GM12801 (cell line): Measurements from ENCODE around the gene SAMM50.

Experiments used
- CTCF ChIP-seq: IDR thresholded peaks from one replicate; pipeline ENCODE4 v1.5.1; 2011; ENCODE audit warnings: control low read depth; ENCODE audit not compliant: insufficient read length; ENCODE audit errors: extremely low read depth

SAMM50 gene

DNA sequence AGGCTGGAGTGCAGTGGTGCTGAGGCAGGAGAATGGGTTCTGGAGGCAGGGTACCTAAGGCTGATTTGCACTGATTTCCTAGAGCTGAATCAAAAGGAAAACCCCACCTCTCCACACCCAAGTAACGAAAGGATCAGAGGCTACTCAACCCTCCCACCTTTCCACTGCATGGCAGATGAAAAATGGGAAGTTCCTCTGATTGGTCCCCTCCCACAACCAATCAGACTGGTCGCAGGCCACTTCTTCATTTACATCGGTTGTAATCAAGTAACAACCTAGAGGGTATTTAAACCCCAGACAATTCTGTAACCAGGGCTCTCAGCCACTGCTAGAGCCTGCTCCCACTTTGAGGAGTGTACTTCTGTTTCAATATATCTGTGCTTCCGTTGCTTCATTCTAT is 50.3 kb downstream of the SAMM50 start:
- TF ChIP-seq CTCF, result no peak

DNA sequence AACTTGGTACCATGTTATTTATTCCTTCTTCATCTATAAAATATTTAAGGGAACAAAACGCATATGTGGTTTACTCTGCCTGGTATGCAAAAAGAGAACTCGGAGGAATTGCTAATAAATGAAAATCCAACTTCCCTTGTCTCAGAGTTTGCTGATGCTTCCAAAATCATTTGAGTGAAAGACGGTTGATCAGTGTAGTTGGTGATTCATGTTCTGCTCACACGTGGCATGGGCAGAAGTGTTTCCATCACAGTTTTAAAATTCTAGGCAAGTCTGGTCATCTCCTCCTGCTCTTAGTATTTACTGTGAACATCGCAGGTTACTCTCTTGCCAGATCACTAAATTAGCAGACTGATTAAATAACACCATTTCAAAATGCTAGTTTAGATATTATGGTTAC is 56.9 kb downstream of the SAMM50 start:
- no peak for TF ChIP-seq CTCF

DNA sequence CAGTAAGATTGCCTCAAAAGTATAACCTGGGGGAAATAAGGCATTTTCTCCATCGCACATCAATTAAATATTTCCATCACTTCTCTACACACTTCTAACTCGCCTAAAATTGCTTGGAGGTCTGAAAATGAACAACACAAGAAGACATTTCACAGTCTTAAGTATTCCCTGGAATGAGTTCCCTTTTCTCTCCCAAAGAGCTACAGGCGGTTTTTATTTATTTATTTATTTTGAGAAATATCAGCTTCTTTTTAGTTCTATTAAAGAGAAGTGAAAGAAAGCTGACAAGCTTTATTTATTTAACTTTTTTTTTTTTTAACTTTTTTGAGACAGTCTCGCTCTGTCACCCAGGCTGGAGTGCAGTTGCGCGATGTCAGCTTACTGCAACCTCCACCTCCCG is 57.3 kb downstream of the SAMM50 start:
- no peak for TF ChIP-seq CTCF

GRCh38 chr22:44014241-44014640 is 59.0 kb downstream of the SAMM50 start:
- no peak for TF ChIP-seq CTCF

GRCh38 chr22:44018594-44018993 is 63.4 kb downstream of the SAMM50 start:
- no peak for TF ChIP-seq CTCF

- no peak for TF ChIP-seq CTCF
These were observed 64.2 kb downstream of the SAMM50 start for GRCh38 chr22:44019416-44019815.

GRCh38 chr22:44019846-44020245 is 64.6 kb downstream of the SAMM50 start:
- TF ChIP-seq CTCF, result no peak

DNA sequence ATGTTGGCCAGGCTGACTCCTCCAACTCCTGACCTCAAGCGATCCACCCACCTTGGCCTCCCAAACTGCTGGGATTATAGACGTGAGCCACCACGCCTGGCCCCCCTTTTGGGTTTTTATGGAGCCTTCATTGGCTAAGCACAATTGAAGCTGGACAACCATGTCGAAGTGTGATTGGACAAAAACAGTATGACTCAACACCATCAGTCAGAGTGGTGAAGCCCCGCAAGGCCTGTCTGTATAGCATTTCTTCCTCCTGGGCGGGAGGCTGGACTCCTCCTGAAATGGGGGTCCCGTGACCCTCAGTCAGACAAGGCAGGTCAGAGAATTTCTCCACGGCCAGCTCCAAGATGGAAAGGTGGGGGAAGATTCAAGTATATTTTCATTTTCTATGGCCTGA is 65.7 kb downstream of the SAMM50 start:
- TF ChIP-seq CTCF, result no peak
